ENCODE data around the gene ZNF446.

DNA sequence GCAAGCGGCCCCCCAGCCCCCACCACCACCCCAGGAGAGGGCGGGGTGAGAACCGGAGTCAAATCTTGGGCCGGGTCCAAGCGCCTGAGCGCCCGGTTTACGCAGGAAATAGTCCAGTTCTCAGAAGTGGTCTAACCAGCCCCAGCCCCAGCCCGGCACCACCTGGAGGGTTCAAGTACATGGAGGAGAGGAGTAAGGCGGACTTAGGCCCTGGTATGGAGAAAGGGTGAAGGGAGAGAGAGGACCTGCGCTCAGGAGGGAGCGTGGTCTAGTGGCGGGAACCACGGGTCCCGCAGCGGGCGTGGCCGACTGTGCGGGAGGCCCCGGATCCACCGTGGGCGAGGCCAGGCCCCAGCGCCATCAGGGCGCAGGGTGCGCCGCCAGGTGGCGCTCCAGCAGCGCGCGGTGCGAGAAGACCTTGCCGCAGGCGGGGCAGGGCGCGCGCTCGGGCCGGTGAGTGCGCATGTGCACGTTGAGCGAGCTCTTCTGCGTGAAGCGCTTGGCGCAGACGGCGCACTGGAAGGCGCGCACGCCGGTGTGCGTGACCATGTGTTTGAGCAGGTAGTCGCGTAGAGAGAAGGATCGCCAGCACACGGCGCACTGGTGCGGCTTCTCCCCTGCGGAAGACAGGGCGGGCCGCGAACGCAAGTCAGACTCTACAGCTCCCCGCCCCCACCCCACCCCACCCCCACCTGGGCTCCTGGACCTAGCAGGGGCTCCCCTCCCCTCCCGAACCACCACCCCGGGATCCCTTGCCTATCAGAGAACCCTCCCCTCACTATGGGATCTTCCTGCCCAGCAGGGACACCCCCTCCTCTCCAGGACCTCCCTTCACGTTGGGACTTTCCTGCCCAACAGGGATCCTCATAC lies 37.8 kb downstream of the ZNF446 start:
- TF ChIP-seq, protein P1, sequence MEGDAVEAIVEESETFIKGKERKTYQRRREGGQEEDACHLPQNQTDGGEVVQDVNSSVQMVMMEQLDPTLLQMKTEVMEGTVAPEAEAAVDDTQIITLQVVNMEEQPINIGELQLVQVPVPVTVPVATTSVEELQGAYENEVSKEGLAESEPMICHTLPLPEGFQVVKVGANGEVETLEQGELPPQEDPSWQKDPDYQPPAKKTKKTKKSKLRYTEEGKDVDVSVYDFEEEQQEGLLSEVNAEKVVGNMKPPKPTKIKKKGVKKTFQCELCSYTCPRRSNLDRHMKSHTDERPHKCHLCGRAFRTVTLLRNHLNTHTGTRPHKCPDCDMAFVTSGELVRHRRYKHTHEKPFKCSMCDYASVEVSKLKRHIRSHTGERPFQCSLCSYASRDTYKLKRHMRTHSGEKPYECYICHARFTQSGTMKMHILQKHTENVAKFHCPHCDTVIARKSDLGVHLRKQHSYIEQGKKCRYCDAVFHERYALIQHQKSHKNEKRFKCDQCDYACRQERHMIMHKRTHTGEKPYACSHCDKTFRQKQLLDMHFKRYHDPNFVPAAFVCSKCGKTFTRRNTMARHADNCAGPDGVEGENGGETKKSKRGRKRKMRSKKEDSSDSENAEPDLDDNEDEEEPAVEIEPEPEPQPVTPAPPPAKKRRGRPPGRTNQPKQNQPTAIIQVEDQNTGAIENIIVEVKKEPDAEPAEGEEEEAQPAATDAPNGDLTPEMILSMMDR (IDR thresholded peaks at IDR 0.05), result peak; percentile 84 to 99 (median 94)
- peak in 1 of 2 donors; percentile 49 for TF ChIP-seq POLR2A (IDR thresholded peaks at IDR 0.05)

Measured in Peyer's patch (tissue), 4 donors.